Neural cell (in vitro differentiated cells): ENCODE data around the gene OR5L1. TPM values are rescaled to one million over a fixed set of nuclear protein-coding genes. Genes with fewer than 3 reads are reported as not detected.

ENCODE experiments used
- H2AFZ ChIP-seq: fragments of 200-600, 300-800 bp; sonication (generic), shearing (Covaris generic); 2 replicates; pipeline ENCODE4 v1.6.0; 2014; ENCODE audit warnings: low read depth, mild to moderate bottlenecking, antibody characterized with exemption, low read length, moderate library complexity
- H3F3A ChIP-seq: fragments of 200-600 bp; shearing (Covaris generic); 2 replicates; pipeline ENCODE4 v1.6.1; 2016; ENCODE audit warnings: mild to moderate bottlenecking, moderate library complexity, mixed read lengths, antibody characterized with exemption, low read length; ENCODE audit not compliant: insufficient read depth, poor library complexity, severe bottlenecking
- H3K27ac ChIP-seq: fragments of 200-600, 300-800 bp; sonication (generic), shearing (Covaris generic); 2 replicates; pipeline ENCODE4 v1.5.1; 2014; ENCODE audit warnings: mild to moderate bottlenecking, low read length, moderate library complexity
- H3K27me3 ChIP-seq: fragments of 300-800, 200-600 bp; sonication (generic), shearing (Covaris generic); 2 replicates; pipeline ENCODE4 v1.6.0; 2014; ENCODE audit warnings: mild to moderate bottlenecking, low read depth, low read length, moderate library complexity; ENCODE audit not compliant: insufficient read depth
- H3K36me3 ChIP-seq: fragments of 300-800, 200-600 bp; sonication (generic), shearing (Covaris generic); 2 replicates; pipeline ENCODE4 v1.5.1; 2014; ENCODE audit warnings: mild to moderate bottlenecking, antibody characterized with exemption, low read length, moderate library complexity; ENCODE audit not compliant: insufficient read depth
- H3K4me2 ChIP-seq: fragments of 300-800, 200-600 bp; sonication (generic), shearing (Covaris generic); 2 replicates; pipeline ENCODE4 v1.6.0; 2014; ENCODE audit warnings: mild to moderate bottlenecking, low read length
- H3K4me3 ChIP-seq: fragments of 300-800, 200-600 bp; sonication (generic), shearing (Covaris generic); 2 replicates; pipeline ENCODE4 v1.5.1; 2014; ENCODE audit warnings: mild to moderate bottlenecking, low read length, moderate library complexity
- H3K79me2 ChIP-seq: fragments of 200-600 bp; shearing (Covaris generic); replicated peaks from 2 replicates; pipeline ENCODE4 v1.6.0; 2014; ENCODE audit warnings: mild to moderate bottlenecking, low read length, moderate library complexity; ENCODE audit not compliant: insufficient read depth
- H3K9ac ChIP-seq: fragments of 300-800, 200-600 bp; sonication (generic), shearing (Covaris generic); 2 replicates; pipeline ENCODE4 v1.6.1; 2016; ENCODE audit warnings: mild to moderate bottlenecking, low read length, mixed read lengths
- H3K9me2 ChIP-seq: fragments of 200-600 bp; shearing (Covaris generic); 2 replicates; pipeline ENCODE4 v1.6.1; 2016; ENCODE audit warnings: mild to moderate bottlenecking, low read length, mixed read lengths; ENCODE audit not compliant: insufficient read depth
- H3K9me3 ChIP-seq: fragments of 200-600, 300-800 bp; sonication (generic), shearing (Covaris generic); 2 replicates; pipeline ENCODE4 v1.6.1; 2016; ENCODE audit warnings: mild to moderate bottlenecking, mixed run types, low read length, moderate library complexity, mixed read lengths
- H4K20me1 ChIP-seq: fragments of 200-600 bp; shearing (Covaris generic); 2 replicates; pipeline ENCODE4 v1.6.1; 2016; ENCODE audit warnings: mild to moderate bottlenecking, mixed run types; ENCODE audit not compliant: insufficient read depth
- EZH2 ChIP-seq: fragments of 200-600, 300-800 bp; shearing (Covaris generic), sonication (generic); IDR thresholded peaks from 2 replicates; pipeline ENCODE4 v1.6.1; 2014; ENCODE audit warnings: antibody characterized with exemption, low read length, borderline replicate concordance, mild to moderate bottlenecking; ENCODE audit not compliant: insufficient read depth, poor library complexity, severe bottlenecking
- POLR2AphosphoS5 ChIP-seq: IDR thresholded peaks from 2 replicates; pipeline ENCODE4 v1.6.1; 2012
- SMC3 ChIP-seq: fragments of 450-650 bp; conservative IDR thresholded peaks from 2 replicates; pipeline ENCODE4 v1.6.1; 2014; ENCODE audit warnings: antibody characterized with exemption, mild to moderate bottlenecking, moderate library complexity; ENCODE audit not compliant: poor library complexity
- polyA plus RNA-seq: library from polyadenylated mRNA; depleted of rRNA; stranded (reverse); fragments of >200 nt; gene quantifications from 2 replicates; pipeline ENCODE4 v1.2.3, GENCODE V29; 2014
- TF ChIP-seq, protein P1 (sequence below): IDR thresholded peaks from 2 replicates; pipeline ENCODE4 v1.6.1; 2012; ENCODE audit warnings: borderline replicate concordance
- TF ChIP-seq, protein P2 (sequence below): fragments of 450-650 bp; IDR thresholded peaks from 2 replicates; pipeline ENCODE4 v1.5.1; 2014; ENCODE audit warnings: antibody characterized with exemption, mild to moderate bottlenecking, moderate library complexity; ENCODE audit not compliant: poor library complexity, severe bottlenecking

The OR5L1 gene
- polyA plus RNA-seq, 1 donor from 2014 or later: not detected

DNA sequence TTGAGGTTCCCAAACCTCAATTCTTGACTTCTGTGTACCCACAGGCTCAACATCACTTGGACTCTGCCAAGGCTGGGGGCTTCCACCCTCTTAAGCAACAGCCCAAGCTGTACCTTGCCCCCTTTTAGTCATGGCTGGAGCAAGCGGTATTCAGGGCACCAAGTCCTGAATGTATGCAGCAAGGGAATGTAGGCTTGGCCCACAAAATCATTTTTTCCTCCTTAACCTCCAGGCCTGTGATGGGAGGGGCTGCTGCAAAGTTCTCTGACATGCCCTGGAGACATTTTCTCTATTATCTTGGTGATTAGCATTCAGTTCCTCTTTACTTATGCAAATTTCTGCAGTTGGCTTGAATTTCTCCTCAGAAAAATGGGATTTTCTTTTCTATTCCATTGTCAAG is 4.9 kb upstream of the OR5L1 start:
- Histone ChIP-seq H2AFZ (no peak overlapping the region), H3K9ac (no peak overlapping the region), H3K79me2 (no peaks in the 10 kb centered on the region), H3K4me3 (no peak overlapping the region), H3K36me3 (no peaks in the 10 kb centered on the region), H3K27ac (no peak overlapping the region), H3F3A (no peaks in the 10 kb centered on the region), H4K20me1 (no peaks in the 10 kb centered on the region), H3K9me3 (no peaks in the 10 kb centered on the region), H3K4me2 (no peak overlapping the region), H3K27me3 (no peaks in the 10 kb centered on the region), H3K9me2 (no peaks in the 10 kb centered on the region)
- TF ChIP-seq POLR2AphosphoS5 (no peak), SMC3 (no peak), EZH2 (no peak)
- TF ChIP-seq, protein P1, sequence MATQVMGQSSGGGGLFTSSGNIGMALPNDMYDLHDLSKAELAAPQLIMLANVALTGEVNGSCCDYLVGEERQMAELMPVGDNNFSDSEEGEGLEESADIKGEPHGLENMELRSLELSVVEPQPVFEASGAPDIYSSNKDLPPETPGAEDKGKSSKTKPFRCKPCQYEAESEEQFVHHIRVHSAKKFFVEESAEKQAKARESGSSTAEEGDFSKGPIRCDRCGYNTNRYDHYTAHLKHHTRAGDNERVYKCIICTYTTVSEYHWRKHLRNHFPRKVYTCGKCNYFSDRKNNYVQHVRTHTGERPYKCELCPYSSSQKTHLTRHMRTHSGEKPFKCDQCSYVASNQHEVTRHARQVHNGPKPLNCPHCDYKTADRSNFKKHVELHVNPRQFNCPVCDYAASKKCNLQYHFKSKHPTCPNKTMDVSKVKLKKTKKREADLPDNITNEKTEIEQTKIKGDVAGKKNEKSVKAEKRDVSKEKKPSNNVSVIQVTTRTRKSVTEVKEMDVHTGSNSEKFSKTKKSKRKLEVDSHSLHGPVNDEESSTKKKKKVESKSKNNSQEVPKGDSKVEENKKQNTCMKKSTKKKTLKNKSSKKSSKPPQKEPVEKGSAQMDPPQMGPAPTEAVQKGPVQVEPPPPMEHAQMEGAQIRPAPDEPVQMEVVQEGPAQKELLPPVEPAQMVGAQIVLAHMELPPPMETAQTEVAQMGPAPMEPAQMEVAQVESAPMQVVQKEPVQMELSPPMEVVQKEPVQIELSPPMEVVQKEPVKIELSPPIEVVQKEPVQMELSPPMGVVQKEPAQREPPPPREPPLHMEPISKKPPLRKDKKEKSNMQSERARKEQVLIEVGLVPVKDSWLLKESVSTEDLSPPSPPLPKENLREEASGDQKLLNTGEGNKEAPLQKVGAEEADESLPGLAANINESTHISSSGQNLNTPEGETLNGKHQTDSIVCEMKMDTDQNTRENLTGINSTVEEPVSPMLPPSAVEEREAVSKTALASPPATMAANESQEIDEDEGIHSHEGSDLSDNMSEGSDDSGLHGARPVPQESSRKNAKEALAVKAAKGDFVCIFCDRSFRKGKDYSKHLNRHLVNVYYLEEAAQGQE: no peak

DNA sequence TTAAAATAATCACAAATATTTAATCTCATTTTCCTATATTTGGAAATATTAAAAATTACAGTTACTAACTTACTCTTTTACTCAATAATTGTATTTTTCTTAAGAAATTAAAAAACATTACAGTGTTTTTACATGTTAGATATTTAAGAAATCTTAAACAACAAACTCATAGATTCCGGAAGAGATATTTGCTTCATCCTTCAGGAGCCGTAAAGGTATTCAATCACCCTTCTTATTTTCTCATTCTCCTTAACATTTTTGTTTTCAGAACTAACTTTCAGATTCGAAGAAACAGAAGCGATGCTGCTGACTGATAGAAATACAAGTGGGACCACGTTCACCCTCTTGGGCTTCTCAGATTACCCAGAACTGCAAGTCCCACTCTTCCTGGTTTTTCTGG is 8.2 kb downstream of the OR5L1 start, which contains the start of gene OR5D18:
TSS of gene OR5D18 (plus strand) at position 301 of the 400 bp plus-strand sequence. CDS start at position 301, 0 bp downstream.
- Histone ChIP-seq H3K4me2 (no peak within 1 kb of the TSS), H3K27me3 (no peaks in the 10 kb centered on the region), H2AFZ (no peak within 1 kb of the TSS), H3K9me3 (no peaks in the 10 kb centered on the region), H3K9ac (no peak within 1 kb of the TSS), H4K20me1 (no peaks in the 10 kb centered on the region), H3K27ac (no peak within 1 kb of the TSS), H3K79me2 (no peaks in the 10 kb centered on the region), H3F3A (no peaks in the 10 kb centered on the region), H3K4me3 (no peak within 1 kb of the TSS), H3K9me2 (no peaks in the 10 kb centered on the region), H3K36me3 (no peaks in the 10 kb centered on the region)
- TF ChIP-seq, protein P1: no peak
- no peak for TF ChIP-seq POLR2AphosphoS5
- TF ChIP-seq, protein P2, sequence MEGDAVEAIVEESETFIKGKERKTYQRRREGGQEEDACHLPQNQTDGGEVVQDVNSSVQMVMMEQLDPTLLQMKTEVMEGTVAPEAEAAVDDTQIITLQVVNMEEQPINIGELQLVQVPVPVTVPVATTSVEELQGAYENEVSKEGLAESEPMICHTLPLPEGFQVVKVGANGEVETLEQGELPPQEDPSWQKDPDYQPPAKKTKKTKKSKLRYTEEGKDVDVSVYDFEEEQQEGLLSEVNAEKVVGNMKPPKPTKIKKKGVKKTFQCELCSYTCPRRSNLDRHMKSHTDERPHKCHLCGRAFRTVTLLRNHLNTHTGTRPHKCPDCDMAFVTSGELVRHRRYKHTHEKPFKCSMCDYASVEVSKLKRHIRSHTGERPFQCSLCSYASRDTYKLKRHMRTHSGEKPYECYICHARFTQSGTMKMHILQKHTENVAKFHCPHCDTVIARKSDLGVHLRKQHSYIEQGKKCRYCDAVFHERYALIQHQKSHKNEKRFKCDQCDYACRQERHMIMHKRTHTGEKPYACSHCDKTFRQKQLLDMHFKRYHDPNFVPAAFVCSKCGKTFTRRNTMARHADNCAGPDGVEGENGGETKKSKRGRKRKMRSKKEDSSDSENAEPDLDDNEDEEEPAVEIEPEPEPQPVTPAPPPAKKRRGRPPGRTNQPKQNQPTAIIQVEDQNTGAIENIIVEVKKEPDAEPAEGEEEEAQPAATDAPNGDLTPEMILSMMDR: no peak
